GM19193 (cell line): ENCODE data around the gene CDC42EP1.

ENCODE experiments used
- POLR2A ChIP-seq: IDR thresholded peaks from 4 replicates; pipeline ENCODE4 v1.6.1; 2011; ENCODE audit not compliant: insufficient read depth, insufficient read length; ENCODE audit errors: extremely low read depth

The CDC42EP1 gene

DNA sequence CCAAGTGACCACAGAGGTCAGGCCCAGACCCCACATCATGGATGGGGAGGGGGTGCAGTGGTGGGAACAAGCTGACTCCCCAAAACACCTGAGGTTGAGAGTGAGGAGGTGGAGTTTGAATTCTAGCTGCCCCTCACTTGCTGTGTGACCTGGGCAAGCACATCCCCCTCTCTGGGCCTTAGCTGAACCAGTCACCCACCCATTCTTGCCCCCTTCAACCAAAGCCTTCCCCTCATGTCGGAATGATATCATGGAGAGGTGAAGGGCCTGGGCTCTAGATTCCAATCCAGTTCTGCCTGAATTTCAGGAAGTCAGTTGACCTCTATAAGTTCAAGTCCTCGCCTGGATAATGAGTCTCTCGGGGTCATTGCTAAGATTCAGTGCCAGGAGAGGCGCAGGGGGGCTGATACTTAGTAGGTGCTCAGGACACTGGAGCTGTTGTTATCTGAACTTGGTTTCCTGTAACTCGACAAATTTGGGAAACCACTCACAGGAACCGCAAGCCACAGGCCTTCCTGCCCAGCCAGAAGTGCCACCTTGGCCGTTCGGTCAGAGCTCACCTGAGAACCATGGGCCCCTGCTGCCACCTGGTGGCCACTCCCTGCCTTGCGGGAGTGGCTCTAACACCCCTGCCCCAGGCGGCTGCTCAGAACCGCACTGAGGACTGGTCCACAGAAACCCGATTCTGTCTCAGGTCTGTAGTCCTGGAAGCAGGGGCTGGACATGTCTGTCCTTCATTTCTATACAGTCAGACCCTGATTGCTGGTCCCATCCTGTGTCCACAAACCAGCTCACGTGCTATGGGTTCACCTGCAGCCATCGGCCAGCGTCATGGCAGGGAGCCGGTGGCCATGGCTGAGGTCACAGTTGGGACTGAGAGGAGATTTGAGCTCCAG lies 6.9 kb downstream of the CDC42EP1 start:
- no peak for TF ChIP-seq POLR2A

DNA sequence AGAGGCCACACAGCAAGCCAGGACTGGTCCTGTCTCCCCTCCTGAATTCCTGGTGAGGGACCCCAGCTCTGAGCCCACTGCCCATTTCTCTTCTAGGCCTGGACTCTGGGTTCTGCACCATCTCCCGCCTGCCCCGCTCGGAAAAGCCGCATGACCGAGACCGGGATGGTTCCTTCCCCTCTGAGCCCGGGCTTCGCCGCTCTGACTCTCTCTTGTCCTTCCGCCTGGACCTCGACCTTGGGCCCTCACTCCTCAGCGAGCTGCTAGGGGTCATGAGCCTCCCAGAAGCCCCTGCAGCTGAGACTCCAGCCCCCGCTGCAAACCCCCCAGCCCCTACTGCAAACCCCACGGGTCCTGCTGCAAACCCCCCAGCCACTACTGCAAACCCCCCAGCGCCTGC lies 7.7 kb downstream of the CDC42EP1 start:
- TF ChIP-seq POLR2A, result no peak

DNA sequence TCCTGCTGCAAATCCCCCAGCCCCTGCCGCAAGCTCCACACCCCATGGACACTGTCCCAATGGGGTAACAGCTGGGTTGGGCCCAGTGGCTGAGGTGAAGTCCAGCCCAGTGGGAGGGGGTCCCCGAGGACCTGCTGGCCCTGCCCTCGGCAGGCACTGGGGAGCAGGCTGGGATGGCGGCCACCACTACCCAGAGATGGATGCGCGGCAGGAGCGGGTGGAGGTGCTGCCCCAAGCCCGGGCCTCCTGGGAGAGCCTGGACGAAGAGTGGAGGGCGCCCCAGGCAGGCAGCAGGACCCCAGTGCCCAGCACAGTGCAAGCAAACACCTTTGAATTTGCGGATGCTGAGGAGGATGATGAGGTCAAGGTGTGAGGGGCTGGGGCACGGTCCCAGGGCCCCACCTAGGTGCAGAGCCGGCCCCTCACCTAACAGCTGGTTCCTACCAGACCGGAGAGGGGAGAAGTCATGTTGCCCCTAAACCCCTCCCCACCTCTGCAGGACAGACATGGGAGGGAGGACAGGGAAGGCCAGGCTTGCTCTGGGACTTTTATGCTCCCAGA lies 8.2 kb downstream of the CDC42EP1 start:
- no peak for TF ChIP-seq POLR2A

DNA sequence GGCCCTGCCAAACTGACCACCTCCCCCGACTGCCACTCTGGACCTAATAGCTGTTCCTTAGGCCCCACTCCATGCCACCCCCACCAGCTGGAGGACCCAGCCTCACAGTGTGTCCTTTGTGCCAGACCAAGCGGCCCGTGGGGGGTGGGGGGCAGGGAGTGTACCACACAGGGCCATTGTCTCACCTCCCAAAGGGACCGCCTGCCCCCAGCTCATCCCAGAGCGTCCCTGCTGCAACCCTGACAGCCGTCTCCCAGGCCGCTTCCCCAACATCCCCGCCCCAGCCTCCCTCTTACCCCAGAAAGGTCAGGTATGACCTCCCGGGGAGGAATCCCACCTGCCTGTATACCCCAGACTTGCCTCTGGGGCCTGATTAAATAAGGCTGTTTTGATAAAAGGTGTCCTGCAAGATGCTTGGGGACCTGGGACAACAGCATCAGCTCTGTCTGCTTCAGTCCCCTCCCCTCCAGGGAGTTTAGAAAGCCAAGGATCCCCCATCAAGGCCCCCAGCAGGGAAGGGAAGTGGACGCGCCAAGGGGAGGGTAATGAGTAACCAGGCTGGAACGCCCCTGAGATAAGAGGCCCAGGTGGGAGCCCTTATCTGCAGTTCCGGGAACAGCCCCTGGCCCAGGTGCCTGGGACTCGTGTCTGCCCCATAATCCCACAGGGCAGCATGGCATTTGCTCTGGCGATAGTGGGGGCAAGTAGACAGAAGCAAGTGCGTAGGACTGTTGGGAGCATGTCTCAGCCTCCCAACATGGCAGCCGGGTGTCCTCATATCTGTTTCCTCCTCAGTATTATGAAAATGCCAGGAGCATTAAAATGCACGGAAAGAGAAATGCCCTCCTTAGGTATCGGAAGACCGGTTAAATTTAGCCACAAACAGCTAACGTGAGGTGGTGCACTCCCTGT lies 9.0 kb downstream of the CDC42EP1 start:
- no peak for TF ChIP-seq POLR2A

DNA sequence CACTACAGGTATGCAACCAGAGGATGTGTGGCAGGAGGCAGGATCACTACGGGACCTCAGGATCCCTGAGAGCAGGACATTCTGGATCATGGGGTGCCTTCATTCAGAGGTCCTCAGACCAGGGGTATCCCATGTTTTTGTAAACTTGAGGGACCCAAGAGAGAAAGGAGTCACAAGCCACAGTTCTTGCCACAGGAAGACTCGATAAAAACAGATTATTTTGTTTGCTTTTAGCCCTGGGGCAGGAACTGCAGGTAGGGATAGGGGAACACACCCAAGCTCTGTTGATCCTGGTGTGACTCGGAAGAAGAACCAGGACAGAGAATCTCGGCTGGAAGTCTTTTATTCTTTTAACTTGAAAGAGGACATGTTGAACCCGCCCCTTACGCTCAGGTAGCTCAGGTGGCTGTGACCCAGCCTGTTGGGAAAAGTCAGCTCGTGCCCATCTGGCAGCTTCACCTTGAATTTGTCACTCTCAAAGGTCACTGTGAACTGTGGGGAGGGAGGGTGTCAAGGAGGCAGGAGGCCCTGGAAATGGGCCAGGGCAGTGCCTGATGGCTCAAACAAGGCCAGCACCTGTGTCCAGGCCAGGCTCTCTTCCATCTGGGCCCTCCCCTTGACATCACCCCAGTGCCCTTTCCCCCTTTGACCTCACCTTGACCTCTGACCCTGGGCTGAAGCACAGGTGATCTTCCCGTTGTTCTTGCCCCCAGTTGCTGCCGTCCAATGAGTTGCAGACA lies 9.8 kb downstream of the CDC42EP1 start:
- TF ChIP-seq POLR2A, result no peak

DNA sequence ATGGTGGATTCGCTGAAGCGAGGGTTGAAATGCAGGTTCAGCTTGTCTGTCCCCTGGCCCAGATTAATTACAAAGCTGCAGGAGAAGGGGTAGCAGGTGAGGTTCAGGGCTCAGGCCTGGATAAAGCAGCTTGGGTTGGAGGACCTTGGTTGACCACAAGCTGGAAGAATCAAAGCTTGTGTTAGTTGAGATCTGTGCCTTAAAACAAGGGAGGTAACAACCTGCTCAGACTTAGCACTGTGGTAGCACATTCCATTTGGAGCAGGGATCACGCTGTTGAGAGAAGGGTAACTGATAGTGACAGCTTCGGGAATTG lies 10.3 kb downstream of the CDC42EP1 start:
- no peak for TF ChIP-seq POLR2A

DNA sequence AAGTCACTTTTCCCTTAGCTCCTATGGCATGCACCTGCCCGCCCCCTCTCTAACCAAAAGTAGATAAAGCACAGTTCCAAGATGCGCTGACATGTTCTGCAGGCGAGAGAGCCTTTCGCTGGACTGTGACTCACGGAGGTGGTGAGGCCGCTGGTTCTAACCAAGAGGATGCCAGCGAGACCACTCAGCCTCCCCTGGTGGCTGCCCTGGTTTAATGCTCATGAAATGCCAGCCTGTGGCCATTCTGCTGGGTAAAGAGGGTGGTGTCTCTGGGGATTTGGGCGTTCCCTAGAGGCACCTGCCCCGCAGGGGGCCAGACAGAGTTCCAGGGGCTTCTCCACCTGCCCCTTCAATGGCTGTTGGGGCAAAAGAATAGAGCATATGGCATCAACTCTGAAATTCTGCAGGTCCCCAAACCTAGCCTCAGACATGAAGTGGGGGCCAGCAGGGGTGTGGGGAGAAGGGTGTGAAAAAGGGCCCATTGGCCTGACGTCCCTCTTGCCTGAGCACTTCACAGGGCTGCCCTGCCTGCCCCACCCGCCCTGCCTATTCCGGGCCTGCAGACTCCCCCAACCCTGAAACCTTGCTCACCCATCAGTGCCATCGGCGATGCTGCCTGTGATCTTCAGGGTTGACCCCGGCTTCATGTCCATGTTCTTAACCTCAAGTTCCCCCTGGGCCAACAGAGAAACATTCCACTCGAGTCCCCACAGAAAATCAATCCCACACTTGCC lies 11.1 kb downstream of the CDC42EP1 start:
- no peak for TF ChIP-seq POLR2A

DNA sequence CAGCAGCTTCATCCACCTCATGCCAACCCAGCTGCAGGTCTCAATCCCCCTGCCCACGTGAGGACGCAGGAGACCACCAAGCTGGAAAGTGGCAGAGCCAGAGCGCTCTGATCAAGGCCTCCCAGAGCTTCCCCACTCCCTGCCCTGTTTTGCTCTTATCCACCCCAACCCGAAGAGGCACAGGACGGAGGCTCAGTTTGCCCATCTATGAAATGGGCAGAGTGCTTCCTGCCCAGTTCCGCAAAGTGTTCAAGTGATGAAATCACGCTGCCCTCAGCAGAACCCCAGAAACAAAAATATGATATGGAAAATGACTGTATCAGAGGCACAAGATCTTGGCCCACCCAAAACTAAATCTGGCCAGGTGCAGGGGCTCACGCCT lies 11.7 kb downstream of the CDC42EP1 start:
- TF ChIP-seq POLR2A, result no peak

DNA sequence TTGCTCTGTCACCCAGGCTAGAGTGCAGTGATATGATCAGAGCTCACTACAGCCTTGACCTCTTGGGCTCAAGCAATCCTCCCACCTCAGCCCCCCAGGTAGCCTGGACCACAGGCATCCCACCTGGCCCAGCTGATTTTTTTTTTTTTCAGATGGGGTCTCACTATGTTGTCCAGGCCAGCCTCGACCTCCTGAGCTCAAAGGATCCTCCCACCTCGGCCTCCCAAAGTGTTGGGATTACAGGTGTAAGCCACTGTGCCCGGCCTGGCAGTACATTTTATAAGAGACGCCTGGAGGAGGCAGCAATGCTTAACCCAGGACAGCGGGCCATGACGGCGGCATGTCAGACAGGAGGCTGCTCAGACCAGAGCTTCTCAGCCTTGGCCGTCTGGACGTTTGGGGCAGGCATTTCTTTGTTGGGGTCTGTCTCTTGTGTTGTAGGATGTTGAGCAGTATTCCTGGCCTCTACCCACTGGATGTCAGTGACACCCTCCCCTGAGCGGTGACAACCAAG lies 15.3 kb downstream of the CDC42EP1 start:
- no peak for TF ChIP-seq POLR2A

DNA sequence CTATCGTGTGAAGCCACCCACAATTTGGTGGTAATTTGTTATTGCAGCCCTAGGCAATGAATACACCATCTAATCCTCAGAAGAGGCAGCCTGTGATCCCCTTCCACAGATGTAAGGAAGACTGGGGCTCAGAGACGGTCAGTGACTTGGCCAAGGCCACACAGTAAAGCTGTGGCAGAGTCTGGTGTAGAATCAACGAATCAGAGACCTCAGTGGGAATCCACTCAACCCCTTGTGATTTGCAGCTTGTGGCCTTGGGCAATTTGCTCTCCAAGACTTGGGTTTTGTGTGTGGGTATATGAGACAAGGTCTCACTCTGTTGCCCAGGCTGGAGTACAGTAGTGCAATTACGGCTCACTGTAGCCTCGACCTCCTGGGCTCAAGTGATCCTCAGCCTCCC lies 17.7 kb downstream of the CDC42EP1 start:
- TF ChIP-seq POLR2A, result no peak

DNA sequence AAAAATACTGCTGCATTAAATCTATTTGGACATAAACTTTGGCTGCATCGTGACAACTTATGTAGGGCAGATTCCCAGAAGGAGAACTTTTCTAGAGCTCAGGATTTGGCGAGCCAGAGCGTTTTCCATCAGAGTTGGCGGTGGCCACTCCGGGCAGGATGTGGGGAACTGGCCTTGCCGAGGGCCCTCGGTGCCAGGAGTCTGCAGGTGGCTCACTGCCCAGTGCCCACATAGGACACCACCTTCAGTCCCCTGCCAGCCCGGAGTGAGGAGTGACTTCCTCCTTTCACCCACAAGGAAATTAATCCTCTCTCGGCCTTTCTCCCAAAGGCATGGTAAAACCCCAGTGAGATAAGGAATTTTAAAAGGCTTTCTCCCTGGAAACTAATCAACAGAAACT lies 21.2 kb downstream of the CDC42EP1 start:
- no peak for TF ChIP-seq POLR2A

DNA sequence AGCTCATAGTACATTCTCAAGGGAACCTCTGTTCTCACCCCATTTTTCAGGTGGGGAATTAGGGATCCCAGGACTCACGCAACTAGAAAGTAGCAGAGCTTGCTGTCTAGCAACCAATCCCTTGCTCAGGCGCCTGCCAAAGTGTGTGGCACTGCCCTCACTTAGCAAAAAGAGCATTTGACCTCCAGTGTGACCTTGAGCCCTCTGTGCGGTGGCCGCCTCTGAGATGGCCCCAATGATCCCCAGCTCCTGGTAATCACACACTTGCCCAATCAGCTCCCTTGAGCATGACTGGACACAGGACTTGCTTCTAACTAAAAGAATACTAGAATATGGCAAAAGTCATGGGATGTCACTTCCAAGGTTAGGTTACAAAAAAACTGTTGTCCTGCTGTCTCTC lies 22.2 kb downstream of the CDC42EP1 start:
- no peak for TF ChIP-seq POLR2A

DNA sequence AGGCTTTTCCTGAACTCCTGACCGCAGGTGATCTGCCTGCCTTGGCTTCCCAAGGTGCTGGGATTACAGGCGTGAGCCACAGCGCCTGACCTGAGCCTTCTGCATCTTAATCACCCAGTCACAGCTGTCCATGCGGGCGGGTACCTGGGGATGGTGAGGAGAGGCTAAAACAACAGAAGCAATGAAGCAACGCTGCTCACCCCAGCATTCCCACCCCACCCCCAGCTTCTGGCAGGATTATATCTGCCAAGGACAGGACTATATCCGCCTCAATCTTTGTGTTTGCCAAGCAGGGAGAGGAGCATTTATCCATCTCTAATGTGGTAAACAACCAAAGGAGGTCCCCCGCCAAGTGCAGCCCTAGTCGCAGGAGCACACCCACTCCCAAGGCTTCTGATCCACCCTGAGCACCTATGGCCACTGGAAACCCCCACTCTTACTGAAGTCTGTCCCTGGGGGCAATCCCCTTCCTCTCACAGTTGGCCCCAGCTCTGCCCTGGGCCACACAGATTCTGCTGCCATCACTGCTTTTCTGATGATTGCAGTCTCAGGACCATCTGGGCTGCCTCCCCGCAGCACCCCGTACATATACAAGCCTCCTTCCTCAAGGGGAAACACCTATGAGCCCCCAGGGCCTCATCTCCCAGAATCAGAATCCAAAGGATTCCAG lies 28.4 kb downstream of the CDC42EP1 start:
- no peak for TF ChIP-seq POLR2A
